ENCODE data around the gene HS3ST2. TPM values are rescaled to one million over a fixed set of nuclear protein-coding genes. Genes with fewer than 3 reads are reported as not detected.
"Not testable (repeated sequence)": the region's sequence is repeated elsewhere in the genome, so short reads cannot be mapped to it uniquely, and the experiment has no call there.

HS3ST2 gene
- total RNA-seq, 1 experiment from 2014 or later = 0.24 TPM

GRCh38 chr16:22816475-22816874 is 2.5 kb downstream of the HS3ST2 start:
- Histone ChIP-seq H3K4me3 (ENCODE audit: low read depth, low read length, poor library complexity, severe bottlenecking) (no peak overlapping the region), H3K36me3 (ENCODE audit: insufficient read depth, low read length, poor library complexity, severe bottlenecking) (no peaks in the 10 kb centered on the region), H3K4me1 (ENCODE audit: insufficient read depth, low read length, poor library complexity, severe bottlenecking) (no peaks in the 10 kb centered on the region), H3K27me3 (replicated peaks; ENCODE audit: insufficient read depth, low read depth, low read length, poor library complexity) (peaks cover 65% of the 10 kb centered on the region), H3K9me3 (ENCODE audit: low read depth, low read length, poor library complexity, severe bottlenecking) (no peaks in the 10 kb centered on the region), H3K27ac (ENCODE audit: low read depth, low read length, poor library complexity, severe bottlenecking) (no peak overlapping the region)
- TF ChIP-seq, protein P1, sequence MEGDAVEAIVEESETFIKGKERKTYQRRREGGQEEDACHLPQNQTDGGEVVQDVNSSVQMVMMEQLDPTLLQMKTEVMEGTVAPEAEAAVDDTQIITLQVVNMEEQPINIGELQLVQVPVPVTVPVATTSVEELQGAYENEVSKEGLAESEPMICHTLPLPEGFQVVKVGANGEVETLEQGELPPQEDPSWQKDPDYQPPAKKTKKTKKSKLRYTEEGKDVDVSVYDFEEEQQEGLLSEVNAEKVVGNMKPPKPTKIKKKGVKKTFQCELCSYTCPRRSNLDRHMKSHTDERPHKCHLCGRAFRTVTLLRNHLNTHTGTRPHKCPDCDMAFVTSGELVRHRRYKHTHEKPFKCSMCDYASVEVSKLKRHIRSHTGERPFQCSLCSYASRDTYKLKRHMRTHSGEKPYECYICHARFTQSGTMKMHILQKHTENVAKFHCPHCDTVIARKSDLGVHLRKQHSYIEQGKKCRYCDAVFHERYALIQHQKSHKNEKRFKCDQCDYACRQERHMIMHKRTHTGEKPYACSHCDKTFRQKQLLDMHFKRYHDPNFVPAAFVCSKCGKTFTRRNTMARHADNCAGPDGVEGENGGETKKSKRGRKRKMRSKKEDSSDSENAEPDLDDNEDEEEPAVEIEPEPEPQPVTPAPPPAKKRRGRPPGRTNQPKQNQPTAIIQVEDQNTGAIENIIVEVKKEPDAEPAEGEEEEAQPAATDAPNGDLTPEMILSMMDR (conservative IDR thresholded peaks at IDR 0.05; ENCODE audit: low read depth, low read length) = no peak
- no peak for TF ChIP-seq EZH2 (IDR thresholded peaks at IDR 0.05; ENCODE audit: borderline replicate concordance, low read depth, low read length, poor library complexity, severe bottlenecking)
- intact Hi-C loops (cut with micrococcal nuclease; ENCODE audit: unreplicated experiment) = no loop called here
- ChIA-PET POLR2A (ENCODE audit: low non-redundant PET) (no interaction called here), CTCF (no interaction called here)
- no peak for DNase-seq (ENCODE audit: low spot score)
- no TSS peak for BruUV-seq (replicated peaks)

DNA sequence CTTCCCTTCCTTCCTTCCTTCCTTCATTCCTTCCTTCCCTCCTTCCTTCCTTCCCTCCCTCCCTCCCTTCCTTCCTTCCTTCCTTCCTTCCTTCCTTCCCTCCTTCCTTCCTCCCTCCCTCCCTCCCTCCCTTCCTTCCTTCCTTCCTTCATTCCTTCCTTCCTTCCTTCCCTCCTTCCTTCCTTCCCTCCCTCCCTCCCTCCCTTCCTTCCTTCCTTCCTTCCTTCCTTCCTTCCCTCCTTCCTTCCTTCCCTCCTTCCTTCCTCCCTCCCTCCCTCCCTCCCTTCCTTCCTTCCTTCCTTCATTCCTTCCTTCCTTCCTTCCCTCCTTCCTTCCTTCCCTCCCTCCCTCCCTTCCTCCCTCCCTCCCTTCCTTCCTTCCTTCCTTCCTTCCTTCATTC is 4.8 kb downstream of the HS3ST2 start:
- H3K27ac ChIP-seq (ENCODE audit: low read depth, low read length, poor library complexity, severe bottlenecking); DNase-seq (ENCODE audit: low spot score); H3K9me3 ChIP-seq (ENCODE audit: low read depth, low read length, poor library complexity, severe bottlenecking); H3K4me1 ChIP-seq (ENCODE audit: insufficient read depth, low read length, poor library complexity, severe bottlenecking); BruUV-seq (replicated peaks); H3K36me3 ChIP-seq (ENCODE audit: insufficient read depth, low read length, poor library complexity, severe bottlenecking); H3K4me3 ChIP-seq (ENCODE audit: low read depth, low read length, poor library complexity, severe bottlenecking); POLR2A ChIA-PET (ENCODE audit: low non-redundant PET); intact Hi-C loops (cut with micrococcal nuclease; ENCODE audit: unreplicated experiment); CTCF ChIA-PET: not testable (repeated sequence)
- H3K27me3 ChIP-seq (replicated peaks; ENCODE audit: insufficient read depth, low read depth, low read length, poor library complexity) = peaks cover 46% of the 10 kb centered on the region

DNA sequence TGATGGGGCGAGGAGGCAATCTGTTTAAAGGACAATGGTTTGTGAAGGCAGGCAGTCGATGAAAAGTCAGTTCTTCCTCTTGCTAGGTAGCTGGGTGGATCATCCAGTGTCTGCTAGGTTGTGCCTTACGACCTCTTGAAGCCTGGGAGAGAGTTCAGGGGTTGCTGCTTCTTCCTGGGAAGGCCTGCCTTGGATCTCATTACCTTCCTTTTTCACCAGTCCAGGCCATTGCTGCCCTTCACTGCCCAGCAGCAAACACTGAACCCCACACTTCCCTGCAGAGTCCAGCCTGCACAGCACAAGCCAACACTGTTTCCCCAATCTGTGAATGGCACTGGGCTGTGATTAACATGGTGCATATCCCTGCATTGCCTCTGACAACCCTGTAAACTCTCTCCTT is 24.7 kb downstream of the HS3ST2 start:
- no TSS peak for BruUV-seq (replicated peaks)
- CTCF ChIA-PET = no interaction called here
- DNase-seq (ENCODE audit: low spot score) = no peak

GRCh38 chr16:22842031-22842430 is 28.1 kb downstream of the HS3ST2 start:
- POLR2A ChIA-PET (ENCODE audit: low non-redundant PET); intact Hi-C loops (cut with micrococcal nuclease; ENCODE audit: unreplicated experiment): not testable (repeated sequence)

More for the DNA sequence above, 24.7 kb downstream of the HS3ST2 start:
- H3K4me1 ChIP-seq (ENCODE audit: insufficient read depth, low read length, poor library complexity, severe bottlenecking) = no peaks in the 10 kb centered on the region
- no peak for TF ChIP-seq EZH2 (IDR thresholded peaks at IDR 0.05; ENCODE audit: borderline replicate concordance, low read depth, low read length, poor library complexity, severe bottlenecking)
- TF ChIP-seq, protein P1 (conservative IDR thresholded peaks at IDR 0.05; ENCODE audit: low read depth, low read length) = no peak
- no peak overlapping the region for H3K4me3 ChIP-seq (ENCODE audit: low read depth, low read length, poor library complexity, severe bottlenecking)
- no peaks in the 10 kb centered on the region for H3K36me3 ChIP-seq (ENCODE audit: insufficient read depth, low read length, poor library complexity, severe bottlenecking)
- intact Hi-C loops (cut with micrococcal nuclease; ENCODE audit: unreplicated experiment) = no loop called here
- POLR2A ChIA-PET (ENCODE audit: low non-redundant PET) = no interaction called here
- no peak overlapping the region for H3K27ac ChIP-seq (ENCODE audit: low read depth, low read length, poor library complexity, severe bottlenecking)
- no peaks in the 10 kb centered on the region for H3K9me3 ChIP-seq (ENCODE audit: low read depth, low read length, poor library complexity, severe bottlenecking)
- peaks cover 39% of the 10 kb centered on the region for H3K27me3 ChIP-seq (replicated peaks; ENCODE audit: insufficient read depth, low read depth, low read length, poor library complexity)

More at GRCh38 chr16:22842031-22842430, 28.1 kb downstream of the HS3ST2 start:
- not testable (repeated sequence) for H3K36me3 ChIP-seq (ENCODE audit: insufficient read depth, low read length, poor library complexity, severe bottlenecking); DNase-seq (ENCODE audit: low spot score); H3K9me3 ChIP-seq (ENCODE audit: low read depth, low read length, poor library complexity, severe bottlenecking); H3K4me1 ChIP-seq (ENCODE audit: insufficient read depth, low read length, poor library complexity, severe bottlenecking); BruUV-seq (replicated peaks); H3K4me3 ChIP-seq (ENCODE audit: low read depth, low read length, poor library complexity, severe bottlenecking); H3K27ac ChIP-seq (ENCODE audit: low read depth, low read length, poor library complexity, severe bottlenecking)
- CTCF ChIA-PET = interaction anchor here (0.7 kb wide), 1 partner anchor 1188 kb away, joined by 10 read pairs; no protein-coding TSS in a partner anchor
- peaks cover 21% of the 10 kb centered on the region for H3K27me3 ChIP-seq (replicated peaks; ENCODE audit: insufficient read depth, low read depth, low read length, poor library complexity)
